NK-92 (cell line): ENCODE results near the gene SLCO1B1.
"Not testable (repeated sequence)": the region's sequence is repeated elsewhere in the genome, so short reads cannot be mapped to it uniquely, and the experiment has no call there.

Experiments used
- DNase-seq: peaks from one replicate; lab custom pipeline; 2025; ENCODE audit not compliant: unreplicated experiment; lab: John Stamatoyannopoulos, UW

The SLCO1B1 gene, protein sequence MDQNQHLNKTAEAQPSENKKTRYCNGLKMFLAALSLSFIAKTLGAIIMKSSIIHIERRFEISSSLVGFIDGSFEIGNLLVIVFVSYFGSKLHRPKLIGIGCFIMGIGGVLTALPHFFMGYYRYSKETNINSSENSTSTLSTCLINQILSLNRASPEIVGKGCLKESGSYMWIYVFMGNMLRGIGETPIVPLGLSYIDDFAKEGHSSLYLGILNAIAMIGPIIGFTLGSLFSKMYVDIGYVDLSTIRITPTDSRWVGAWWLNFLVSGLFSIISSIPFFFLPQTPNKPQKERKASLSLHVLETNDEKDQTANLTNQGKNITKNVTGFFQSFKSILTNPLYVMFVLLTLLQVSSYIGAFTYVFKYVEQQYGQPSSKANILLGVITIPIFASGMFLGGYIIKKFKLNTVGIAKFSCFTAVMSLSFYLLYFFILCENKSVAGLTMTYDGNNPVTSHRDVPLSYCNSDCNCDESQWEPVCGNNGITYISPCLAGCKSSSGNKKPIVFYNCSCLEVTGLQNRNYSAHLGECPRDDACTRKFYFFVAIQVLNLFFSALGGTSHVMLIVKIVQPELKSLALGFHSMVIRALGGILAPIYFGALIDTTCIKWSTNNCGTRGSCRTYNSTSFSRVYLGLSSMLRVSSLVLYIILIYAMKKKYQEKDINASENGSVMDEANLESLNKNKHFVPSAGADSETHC

DNA sequence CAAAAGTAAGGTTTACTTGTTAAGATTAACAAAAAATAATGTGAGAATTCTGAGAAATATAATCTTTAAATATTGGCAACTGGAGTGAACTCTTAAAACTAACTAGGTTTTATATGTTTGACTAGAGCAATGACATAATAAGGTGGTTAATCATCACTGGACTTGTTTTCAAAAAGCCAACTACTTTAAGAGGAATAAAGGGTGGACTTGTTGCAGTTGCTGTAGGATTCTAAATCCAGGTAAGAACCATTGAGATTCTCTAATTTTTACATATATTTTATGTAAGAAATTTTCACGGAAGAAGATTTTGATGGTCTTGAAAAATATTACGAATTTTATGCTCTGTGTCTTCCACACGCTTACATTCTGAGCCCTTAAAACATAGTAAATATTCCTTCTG, at the start of gene SLCO1B1:
Gene SLCO1B1, plus strand, starts transcription at position 197 of the 400 bp plus-strand sequence. CDS start 10,381 bp downstream, outside the sequence.
- DNase-seq: no peak

DNA sequence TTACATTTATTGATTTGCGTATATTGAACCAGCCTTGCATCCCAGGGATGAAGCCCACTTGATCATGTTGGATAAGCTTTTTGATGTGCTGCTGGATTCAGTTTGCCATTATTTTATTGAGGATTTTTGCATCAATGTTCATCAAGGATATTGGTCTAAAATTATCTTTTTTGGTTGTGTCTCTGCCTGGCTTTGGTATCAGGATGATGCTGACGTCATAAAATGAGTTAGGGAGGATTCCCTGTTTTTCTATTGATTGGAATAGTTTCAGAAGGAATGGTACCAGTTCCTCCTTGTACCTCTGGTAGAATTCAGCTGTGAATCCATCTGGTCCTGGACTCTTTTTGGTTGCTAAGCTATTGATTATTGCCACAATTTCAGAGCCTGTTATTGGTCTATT, 46.2 kb upstream of the SLCO1B1 start:
- DNase-seq: not testable (repeated sequence)

DNA sequence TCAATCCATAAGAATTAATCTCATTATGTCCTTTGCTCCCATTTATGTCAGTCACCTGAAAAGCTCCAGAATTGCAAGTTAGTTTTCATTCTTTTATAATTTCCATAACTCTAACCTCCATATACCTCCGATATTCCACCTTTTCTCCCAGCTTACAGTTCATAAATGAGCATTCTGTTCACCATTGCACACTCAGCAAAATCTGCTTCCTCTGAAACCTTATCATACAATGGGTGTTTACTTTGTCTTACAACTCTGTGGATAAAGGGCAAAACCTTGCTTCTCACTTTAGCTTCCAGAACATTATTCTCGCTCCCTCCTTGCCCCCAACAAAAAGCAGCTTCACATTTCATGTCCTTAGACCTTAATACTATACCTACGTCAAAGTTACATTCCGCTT, 19.3 kb upstream of the SLCO1B1 start:
- no peak for DNase-seq

DNA sequence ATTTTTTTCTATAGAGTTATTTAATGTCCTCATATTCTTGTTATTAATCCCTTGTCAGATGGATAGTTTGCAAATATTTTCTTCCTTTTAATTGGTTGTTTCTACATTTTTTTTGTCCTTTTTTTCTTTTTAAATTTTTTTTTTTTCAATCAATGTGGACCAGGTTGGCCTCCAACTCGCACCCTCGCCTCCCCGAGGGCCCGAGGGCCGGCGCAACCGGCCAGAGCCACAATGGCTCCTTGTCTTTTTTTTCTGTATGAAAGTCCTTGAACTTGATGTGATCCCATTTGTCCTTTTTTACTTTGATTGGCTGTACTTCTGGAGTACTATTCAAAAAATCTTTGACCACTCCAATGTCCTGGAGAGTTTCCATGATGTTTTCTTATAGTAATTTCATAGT, 17.7 kb upstream of the SLCO1B1 start:
- DNase-seq: no peak

DNA sequence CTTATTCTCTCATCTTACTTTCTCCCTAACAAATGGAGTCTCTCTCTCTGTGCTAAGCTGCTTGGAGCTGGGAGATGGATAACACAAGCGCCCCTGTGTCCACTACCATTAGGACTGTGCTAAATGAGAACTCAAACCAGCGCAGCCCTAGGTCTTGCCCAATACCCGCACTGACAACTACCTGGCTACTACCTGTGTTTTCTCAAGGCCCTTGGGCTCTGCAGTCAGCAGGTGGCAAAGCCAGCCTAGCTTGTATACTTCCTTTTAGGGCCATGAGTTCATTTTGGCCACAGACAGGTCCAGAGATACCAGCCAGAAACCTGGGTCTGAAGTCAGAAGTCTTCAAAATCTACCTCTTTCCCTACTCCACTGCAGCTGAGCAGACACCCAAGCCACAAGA, 13.0 kb upstream of the SLCO1B1 start:
- DNase-seq: no peak

DNA sequence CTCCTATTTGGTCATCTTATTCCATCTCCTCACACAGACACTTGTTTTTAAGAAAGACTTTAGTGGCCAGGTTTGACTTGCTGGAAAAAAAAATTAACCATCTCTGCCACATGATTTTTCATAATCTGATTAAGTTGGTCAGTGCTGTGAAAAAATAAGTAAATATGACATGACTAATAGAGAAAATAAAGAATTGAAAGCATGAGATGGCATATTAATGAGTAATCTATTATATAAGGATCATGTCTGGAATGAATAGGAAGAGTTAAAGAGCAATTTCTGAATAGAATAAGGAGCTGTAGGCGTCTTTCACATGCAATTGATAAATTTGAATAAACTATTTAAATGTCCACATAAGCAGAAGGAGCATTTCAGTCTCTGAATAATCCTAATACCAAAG, 12.2 kb upstream of the SLCO1B1 start:
- DNase-seq: no peak

DNA sequence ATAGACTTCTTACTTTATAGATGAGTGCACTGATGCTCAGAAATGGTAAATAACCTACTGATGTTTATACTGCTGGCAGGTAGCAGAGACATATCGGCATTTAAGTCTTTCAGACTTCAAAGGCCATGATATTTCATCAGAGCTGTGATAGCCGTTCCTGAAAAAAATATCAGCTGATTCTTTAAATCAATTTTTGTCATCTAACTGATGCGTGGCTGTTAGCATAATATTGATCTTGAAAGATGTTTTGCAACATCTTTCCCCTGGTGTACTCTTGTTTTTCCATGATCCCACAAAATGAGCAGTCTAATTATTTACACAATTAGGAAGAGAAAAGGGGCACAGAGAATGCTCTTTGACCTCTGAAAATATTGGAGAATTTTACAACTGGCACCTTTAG, 1.6 kb upstream of the SLCO1B1 start:
- no peak for DNase-seq

DNA sequence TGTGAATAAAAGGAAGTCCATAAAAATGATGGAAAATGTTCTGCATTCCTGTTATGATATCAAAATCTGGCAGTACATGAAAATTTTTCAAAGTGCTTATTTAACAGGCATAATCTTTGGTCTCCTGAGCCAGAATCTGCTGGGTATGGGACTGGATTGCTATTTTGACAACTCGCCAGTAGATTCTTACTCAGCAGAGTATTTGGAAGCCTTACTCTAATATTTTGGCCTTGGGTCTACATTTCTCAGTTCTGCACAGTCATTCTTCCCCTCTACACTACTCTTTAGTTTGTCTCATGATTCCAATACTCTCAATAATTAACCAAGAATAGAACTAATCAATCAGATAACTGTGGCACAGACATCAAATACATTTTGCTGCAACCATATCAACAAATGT, 1.1 kb upstream of the SLCO1B1 start:
- no peak for DNase-seq

DNA sequence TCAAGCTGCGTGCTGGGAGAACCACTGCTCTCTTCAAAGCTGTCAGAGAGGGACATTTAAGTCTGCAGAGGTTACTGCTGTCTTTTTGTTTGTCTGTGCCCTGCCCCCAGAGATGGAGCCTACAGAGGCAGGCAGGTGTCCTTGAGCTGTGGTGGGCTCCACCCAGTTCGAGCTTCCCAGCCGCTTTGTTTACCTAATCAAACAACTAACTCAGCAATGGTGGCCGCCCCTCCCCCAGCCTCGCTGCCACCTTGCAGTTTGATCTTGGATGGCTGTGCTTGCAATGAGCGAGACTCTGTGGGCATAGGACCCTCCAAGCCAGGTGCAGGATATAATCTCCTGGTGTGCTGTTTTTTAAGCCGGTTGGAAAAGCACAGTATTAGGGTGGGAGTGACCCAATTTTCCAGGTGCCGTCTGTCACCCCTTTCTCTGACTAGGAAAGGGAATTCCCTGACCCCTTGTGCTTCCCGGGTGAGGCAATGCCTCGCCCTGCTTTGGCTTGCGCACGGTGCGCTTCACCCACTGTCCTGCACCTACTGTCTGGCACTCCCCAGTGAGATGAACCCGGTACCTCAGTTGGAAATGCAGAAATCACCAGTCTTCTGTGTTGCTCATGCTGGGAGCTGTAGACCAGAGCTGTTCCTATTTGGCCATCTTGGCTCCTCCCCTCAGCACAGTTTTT, 6.5 kb downstream of the SLCO1B1 start:
- not testable (repeated sequence) for DNase-seq

DNA sequence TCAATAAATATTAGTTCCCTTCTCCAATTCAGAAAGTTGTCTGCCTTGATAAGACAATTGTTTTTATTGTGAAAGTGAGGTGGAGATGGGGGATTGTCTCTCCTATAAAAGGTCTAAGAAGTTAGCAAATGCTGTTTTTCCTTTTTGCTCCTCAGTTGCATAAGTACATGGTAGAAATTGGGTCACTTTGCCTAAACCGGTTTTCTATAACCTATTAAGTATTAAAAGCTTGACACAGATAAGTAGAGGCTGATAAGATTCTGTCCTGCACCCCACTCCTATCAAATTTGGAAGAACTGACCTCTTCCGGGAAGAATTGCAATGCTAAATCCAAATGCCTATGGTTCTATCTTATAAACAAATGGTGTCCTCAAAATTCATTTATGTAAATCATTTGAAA, 7.0 kb downstream of the SLCO1B1 start:
- no peak for DNase-seq

DNA sequence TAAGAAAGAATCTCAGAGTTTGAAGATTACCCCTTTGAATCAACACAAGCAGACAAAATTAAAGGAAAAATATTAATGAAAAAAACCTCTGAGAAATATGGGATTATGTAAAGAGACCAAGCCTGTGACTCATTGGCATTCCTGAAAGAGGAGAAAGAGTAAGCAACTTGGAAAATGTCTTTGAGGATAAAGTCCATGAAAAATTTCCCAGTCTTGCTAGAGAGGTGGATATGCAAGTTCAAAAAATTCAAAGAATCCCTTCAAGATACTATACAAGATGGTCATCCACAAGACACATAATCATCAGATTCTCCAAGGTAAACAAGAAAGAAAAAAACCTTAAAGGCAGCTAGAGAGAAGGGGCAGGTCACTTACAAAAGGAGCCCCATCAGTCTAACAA, 13.3 kb downstream of the SLCO1B1 start:
- no peak for DNase-seq

DNA sequence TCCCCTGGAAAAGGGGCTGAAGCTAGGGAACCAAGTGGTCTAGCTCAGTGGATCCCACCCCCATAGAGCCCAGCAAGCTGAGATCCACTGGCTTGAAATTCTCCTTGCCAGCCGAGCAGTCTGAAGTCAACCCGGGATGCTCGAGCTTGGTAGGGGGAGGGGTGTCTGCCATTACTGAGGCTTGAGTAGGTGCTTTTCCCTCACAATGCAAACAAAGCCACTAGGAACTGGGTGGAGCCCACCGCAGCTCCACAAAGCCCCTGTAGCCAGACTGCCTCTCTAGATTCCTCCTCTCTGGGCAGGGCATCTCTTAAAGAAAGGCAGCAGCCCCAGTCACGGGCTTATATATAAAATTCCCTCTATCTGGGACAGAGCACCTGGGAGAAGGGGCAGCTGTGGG, 18.9 kb downstream of the SLCO1B1 start:
- not testable (repeated sequence) for DNase-seq

DNA sequence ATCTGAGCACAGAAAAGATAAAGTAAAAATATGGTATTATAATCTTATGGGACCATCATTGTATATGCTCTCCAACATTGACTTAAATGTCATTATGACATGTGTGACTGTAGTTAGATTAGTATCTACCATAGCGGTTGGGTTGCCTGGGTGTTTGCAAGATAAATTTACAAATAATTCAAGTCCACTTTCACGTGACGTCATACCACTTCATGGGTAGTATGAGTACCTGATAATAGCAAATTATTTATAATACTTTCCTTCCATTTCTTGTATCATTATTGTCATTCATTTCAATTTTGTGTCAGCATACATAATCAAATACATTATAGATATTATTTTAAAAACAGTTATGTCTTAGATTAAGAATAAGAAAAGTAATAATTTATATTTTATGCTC, 20.2 kb downstream of the SLCO1B1 start:
- no peak for DNase-seq

DNA sequence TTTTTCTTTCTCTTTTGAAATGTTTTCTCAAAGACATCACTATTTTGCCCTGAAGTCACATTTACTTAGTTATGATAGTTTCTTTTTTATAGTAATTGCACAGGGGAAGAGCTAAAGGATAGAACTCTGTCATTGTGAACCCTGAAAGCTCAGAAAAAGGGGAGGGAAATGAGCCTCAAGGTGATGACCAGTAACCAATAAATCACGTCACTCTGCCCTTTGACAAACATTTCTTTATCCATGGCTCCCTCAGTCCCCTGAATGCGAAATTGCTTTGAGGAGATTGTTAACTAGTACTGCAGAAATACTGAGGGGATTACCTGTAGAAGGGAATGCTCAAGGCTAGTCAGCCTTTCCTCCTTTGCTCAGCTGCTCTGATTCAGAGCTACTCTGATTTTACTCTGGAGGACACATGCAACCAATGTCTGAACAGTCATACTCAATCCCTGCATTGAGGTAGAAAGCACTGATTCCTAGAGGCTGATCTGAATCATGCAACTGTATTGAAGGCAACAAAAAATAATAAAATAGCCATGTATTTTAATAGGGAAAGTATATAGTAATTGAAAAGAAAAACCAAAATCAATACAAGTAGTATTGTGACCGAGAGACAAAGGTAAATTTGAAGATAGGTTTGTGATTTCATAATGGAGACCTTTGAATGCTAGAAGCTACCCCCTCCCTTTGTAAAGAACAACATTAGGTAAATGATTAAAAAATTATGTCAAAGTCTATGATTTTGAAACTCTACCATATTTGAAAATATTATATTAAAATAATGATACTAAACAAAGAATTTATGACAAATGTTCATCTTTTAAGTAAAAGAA, 24.7 kb downstream of the SLCO1B1 start:
- DNase-seq: no peak

DNA sequence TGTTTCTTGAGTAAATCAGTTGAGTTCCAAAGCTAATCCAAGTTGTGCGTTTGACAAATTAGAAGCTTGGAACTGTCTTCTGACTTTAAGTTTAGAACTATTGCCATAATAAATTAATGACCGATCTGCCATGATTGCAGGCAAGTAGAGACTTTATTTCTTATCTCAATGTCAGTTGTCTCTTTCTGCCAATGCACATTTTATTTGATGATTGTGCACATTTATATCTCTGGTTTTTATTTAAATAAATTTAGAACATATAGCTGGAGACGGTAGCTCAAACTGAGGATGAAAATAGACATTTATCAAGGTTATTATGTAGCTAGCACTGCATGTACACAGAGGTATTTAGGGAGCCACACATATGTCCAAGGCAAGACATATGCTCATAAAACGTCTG, 34.1 kb downstream of the SLCO1B1 start:
- DNase-seq: no peak

DNA sequence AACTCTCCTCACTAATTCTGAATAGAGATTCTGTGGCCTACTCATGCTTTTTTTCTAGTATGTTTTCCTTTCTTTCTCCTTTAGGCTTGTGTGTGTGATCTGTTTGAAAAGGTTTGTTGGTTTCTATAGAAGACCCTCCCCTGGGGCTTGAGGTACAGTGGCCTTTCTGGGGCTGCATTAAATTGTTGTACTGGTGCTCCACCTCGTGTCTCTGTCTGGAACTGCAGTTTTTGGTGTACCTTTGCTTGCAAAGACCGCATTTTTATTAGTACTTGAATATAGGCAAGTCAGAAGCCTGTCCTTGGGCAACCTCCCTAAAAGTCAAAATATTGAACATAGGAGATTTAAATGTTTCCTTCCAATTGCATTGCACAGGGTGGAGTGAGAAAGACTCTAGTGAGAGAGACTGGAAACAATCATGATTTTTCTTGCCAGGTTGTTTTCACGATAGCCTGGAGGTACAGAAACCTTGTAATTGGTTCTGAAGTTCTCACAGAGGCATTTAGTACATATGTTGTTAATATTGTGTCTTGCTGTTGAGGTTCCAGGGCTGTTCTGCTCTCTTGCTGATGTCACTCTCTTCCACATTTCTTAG, 39.0 kb downstream of the SLCO1B1 start:
- DNase-seq: no peak

DNA sequence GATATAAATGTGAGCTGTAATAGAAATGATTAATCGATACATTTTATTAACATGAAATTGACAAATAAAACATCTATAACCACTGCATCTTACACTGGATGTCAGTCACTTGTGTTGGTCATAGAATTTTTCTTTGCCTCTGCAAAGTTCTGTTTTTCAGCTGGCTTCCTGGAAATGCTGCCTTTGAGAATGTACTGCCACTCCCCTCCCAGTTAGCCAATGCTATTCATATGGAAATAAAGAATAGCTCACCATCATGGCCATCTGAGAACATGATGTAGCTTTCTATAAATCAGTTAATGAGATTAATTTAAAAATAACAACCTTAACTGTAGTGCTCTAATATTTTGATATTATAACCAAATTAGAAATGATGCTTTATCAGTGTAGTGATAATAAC, 41.1 kb downstream of the SLCO1B1 start:
- DNase-seq: no peak

DNA sequence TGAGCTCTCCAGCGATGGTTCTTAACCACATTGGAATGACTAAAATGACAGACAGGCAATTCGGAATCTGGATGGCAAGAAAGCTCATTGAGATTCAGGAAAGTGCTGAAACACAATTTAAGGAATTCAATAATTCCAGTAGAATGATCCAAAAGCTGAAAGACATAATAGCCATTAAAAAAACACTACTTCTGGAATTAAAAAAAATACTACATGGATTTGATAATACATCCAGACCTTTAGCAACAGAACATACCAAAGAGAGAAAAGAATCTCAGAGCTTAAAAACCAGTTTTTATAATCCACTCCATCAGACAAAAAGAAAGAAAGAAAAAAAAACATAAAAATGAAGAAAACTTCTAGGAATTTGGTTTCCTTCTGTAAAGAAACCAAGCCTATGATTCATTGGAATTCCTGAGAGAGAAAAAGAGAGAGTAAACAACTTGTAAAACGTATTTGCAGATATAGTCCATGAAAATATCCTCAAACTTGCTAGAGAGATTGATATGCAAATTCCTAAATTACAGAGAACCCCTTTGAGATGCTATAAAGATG, 52.8 kb downstream of the SLCO1B1 start:
- no peak for DNase-seq

DNA sequence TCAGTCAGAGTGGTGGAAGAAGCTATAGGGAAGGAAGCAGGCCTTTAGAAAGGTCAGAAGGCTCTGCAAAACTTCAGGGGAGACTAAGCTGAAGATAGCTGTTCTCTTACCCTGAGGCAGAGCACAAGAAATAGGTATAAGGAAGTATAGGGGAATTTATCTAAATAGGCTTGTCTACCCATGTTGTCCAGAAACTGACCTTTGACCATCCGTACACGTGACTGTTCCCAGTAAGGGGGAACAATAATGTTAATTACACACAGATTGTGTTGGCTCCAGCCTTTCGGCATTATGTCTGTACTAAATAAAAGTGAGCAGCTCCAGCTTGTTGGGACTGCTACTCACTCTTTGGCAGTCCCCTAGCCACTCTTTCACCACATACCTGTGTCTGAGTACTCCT, 59.0 kb downstream of the SLCO1B1 start:
- no peak for DNase-seq

DNA sequence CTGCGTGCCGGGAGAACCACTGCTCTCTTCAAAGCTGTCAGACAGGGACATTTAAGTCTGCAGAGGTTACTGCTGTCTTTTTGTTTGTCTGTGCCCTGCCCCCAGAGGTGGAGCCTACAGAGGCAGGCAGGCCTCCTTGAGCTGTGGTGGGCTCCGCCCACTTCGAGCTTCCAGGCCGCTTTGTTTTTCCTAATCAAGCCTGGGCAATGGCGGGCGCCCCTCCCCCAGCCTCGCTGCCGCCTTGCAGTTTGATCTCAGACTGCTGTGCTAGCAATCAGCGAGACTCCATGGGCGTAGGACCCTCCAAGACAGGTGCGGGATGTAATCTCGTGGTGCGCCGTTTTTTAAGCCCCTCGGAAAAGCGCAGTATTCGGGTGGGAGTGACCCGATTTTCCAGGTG, 83.4 kb downstream of the SLCO1B1 start:
- not testable (repeated sequence) for DNase-seq
